ENCODE measurements around the gene CSAG2.
"Not testable (repeated sequence)": the region's sequence is repeated elsewhere in the genome, so short reads cannot be mapped to it uniquely, and the experiment has no call there.

The CSAG2 gene, protein sequence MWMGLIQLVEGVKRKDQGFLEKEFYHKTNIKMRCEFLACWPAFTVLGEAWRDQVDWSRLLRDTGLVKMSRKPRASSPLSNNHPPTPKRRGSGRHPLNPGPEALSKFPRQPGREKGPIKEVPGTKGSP

DNA sequence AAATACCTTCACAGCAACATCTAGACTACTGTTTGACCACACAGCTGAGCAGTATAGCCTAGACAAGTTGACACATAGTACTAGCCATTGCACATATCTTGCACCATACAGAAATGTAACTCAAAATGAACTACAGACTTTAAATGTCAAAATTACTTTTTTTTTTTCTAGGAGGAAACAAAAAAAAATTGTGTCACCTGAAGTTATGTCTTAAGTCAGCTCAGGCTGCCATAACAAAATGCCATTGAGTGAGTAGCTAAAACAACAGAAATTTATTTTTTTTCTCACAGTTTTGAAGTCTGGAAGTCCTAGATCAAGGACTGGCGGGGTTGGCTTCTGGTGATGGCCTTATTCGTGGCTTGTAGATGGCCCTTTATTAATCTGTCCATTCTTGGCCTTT is at the start of gene CSAG2:
CSAG2 (minus strand) TSS at position 101 of the 400 bp plus-strand sequence. CDS start 161 bp downstream, outside the sequence.
- DNase-seq = not testable (repeated sequence)

DNA sequence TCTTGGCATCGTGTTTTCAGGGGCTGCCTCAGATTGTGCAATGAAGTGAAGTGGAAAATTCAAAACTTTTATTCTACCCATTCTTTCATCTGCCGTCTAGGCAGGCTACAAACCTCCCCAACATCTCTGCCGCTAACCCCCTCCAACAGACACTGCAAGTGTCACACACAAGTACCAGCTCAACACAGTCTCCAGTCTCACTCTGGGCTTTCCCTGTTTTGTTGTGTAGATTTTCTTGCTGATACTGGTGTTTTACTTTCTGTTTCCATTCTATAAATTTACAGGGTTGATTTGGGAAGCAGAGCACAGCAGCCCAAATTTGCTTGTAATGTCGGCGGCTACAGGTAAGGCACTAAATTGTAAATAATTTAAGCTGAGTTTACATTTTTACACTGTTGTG is 45.8 kb upstream of the CSAG2 start:
- not testable (repeated sequence) for DNase-seq

DNA sequence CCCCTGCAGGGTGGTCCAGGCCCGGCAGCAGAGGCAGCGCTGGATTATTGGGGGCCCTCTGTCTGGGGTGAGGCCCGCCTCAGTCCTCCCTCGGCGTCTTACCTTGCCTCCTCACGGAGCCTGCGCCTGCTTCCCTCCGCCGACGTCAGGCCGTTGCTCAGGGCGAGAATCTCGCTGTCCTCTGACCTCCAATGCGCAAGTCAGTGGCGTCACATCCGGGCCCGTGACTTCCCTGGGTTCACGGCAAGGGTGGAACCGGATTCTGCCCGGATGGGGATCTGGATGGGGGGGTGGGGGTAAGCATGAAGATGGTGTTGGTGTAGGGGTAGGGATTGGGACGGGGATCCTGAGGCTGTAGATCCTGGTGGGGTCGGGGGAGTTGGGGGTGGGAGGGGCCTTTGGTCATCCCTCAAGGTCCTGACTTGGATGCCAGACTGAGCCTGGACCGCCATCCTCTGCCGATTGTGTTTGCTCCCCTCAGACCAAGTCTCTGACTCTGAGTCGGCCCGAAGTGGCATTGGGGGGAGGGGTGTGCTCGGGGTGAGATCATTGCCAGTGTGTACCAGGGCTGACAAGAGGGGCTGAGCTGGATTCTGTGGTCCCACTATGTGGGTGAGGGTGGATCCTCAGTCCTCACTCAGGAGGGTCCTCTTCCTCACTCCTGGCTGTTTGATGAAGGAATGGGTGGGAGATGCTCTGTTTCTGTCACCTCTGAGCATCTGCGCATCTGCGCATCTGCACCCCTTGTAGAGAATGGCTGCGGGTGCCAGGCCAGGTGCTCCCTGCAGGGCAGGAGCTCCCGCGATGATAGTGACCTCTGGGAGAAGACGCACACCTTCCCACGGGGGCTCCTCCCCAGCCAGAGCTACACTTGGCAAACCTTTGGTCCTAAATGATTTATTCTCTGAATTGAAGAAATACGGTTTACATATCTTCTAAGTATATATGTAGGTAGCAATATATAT is 44.9 kb upstream of the CSAG2 start, which contains the start of gene MAGEA2:
MAGEA2 (minus strand) TSS at position 157 of the 965 bp plus-strand sequence. CDS start 2,479 bp downstream, outside the sequence.
- not testable (repeated sequence) for DNase-seq

DNA sequence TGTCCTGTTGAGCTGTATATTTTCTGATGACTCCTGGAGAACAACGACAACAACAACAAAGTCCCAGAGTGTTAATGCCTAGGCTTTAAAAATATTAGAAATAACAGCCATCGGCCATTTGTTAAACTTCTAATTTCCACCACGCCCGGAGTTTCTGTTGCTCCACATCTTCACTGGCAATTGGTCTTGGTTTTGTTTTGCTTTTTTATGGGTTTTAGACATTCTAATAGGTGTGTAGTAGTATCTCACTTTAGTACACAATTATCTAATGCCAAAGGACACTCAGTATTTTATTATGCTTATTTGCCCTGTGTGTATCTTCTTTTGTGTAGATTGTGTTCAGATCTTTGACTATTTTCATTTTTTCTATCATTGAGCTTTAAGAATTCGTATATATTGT is 29.5 kb upstream of the CSAG2 start:
- no peak for DNase-seq

DNA sequence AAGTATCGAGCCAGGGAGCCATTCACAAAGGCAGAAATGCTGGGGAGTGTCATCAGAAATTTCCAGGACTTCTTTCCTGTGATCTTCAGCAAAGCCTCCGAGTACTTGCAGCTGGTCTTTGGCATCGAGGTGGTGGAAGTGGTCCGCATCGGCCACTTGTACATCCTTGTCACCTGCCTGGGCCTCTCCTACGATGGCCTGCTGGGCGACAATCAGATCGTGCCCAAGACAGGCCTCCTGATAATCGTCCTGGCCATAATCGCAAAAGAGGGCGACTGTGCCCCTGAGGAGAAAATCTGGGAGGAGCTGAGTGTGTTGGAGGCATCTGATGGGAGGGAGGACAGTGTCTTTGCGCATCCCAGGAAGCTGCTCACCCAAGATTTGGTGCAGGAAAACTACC is 27.5 kb upstream of the CSAG2 start:
- not testable (repeated sequence) for DNase-seq

DNA sequence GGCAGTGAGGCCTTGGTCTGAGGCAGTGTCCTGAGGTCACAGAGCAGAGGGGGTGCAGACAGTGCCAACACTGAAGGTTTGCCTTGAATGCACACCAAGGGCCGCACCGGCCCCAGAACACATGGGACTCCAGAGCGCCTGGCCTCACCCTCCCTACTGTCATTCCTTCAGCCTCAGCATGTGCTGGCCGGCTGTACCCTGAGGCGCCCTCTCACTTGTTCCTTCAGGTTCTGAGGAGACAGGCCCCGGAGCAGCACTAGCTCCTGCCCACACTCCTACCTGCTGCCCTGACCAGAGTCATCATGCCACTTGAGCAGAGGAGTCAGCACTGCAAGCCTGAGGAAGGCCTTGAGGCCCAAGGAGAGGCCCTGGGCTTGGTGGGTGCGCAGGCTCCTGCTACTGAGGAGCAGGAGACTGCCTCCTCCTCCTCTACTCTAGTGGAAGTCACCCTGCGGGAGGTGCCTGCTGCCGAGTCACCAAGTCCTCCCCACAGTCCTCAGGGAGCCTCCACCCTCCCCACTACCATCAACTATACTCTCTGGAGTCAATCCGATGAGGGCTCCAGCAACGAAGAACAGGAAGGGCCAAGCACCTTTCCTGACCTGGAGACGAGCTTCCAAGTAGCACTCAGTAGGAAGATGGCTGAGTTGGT is 26.9 kb upstream of the CSAG2 start:
- DNase-seq = no peak

DNA sequence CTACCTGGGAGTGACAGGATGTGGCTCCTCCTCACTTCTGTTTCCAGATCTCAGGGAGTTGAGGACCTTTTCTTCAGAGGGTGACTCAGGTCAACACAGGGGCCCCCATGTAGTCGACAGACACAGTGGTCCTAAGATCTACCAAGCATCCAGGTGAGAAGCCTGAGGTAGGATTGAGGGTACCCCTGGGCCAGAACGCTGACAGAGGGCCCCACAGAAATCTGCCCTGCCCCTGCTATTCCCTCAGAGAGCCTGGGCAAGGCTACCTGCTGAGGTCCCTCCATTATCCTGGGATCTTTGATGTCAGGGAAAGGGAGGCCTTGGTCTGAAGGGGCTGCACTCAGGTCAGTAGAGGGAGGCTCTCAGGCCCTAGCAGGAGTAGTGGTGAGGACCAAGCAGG is 26.0 kb upstream of the CSAG2 start:
- DNase-seq = no peak

DNA sequence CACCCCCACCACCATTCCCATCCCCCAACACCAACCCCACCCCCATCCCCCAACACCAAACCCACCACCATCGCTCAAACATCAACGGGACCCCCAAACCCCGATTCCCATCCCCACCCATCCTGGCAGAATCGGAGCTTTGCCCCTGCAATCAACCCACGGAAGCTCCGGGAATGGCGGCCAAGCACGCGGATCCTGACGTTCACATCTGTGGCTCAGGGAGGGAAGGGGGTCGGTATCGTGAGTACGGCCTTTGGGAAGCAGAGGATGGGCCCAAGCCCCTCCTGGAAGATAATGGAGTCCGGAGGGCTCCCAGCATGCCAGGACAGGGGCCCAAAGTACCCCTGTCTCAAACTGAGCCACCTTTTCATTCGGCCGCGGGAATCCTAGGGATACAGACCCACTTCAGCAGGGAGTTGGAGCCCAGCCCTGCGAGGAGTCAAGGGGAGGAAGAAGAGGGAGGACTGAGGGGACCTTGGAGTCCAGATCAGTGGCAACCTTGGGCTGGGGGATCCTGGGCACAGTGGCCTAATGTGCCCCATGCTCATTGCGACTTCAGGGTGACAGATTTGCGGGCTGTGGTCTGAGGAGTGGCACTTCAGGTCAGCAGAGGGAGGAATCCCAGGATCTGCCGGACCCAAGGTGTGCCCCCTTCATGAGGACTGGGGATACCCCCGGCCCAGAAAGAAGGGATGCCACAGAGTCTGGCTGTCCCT is 25.2 kb upstream of the CSAG2 start:
- DNase-seq = not testable (repeated sequence)

DNA sequence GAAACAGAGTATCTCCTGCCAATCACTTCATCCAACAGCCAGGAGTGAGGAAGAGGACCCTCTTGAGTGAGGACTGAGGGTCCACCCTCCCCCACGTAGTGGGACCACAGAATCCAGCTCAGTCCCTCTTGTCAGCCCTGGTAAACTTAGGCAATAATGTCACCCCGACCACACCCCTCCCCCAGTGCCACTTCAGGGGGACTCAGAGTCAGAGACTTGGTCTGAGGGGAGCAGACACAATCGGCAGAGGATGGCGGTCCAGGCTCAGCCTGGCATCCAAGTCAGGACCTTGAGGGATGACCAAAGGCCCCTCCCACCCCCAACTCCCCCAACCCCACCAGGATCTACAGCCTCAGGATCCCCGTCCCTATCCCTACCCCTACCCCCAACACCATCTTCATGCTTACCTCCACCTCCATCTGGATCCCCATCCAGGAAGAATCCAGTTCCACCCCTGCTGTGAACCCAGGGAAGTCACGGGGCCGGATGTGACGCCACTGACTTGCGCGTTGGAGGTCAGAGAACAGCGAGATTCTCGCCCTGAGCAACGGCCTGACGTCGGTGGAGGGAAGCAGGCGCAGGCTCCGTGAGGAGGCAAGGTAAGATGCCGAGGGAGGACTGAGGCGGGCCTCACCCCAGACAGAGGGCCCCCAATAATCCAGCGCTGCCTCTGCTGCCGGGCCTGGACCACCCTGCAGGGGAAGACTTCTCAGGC is 24.3 kb upstream of the CSAG2 start, which contains the start of the genes CSAG1 and MAGEA12:
CSAG1 (minus strand) TSS at position 461 of the 715 bp plus-strand sequence. CDS start 1,261 bp downstream, outside the sequence.
MAGEA12 (plus strand) TSS at position 497 of the 715 bp plus-strand sequence. CDS start 2,405 bp downstream, outside the sequence.
- DNase-seq = no peak

DNA sequence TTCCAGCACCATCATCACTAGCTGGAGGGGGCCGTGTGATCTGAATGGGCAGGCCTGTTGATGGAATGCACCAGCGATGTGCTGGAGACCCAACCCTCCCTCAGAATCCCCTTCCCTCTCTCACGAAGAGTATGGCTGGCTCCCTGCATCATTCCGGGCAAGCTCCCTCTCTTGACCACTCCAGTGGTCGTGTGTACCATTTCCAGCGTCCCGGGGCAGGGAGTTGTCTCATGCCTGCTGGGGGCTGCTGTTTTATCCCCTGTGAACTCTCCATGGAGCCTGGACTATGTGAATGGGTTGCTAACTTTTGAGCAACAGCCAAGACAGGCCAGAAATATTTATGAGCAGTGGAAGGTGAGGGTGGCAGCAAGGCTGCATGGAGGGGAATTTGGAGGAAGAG is 16.3 kb upstream of the CSAG2 start:
- DNase-seq = no peak

DNA sequence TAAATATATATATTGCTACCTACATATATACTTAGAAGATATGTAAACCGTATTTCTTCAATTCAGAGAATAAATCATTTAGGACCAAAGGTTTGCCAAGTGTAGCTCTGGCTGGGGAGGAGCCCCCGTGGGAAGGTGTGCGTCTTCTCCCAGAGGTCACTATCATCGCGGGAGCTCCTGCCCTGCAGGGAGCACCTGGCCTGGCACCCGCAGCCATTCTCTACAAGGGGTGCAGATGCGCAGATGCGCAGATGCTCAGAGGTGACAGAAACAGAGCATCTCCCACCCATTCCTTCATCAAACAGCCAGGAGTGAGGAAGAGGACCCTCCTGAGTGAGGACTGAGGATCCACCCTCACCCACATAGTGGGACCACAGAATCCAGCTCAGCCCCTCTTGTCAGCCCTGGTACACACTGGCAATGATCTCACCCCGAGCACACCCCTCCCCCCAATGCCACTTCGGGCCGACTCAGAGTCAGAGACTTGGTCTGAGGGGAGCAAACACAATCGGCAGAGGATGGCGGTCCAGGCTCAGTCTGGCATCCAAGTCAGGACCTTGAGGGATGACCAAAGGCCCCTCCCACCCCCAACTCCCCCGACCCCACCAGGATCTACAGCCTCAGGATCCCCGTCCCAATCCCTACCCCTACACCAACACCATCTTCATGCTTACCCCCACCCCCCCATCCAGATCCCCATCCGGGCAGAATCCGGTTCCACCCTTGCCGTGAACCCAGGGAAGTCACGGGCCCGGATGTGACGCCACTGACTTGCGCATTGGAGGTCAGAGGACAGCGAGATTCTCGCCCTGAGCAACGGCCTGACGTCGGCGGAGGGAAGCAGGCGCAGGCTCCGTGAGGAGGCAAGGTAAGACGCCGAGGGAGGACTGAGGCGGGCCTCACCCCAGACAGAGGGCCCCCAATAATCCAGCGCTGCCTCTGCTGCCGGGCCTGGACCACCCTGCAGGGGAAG is 5.0 kb upstream of the CSAG2 start, which contains the start of gene MAGEA2B:
MAGEA2B (plus strand) TSS at position 814 of the 973 bp plus-strand sequence. CDS start 2,479 bp downstream, outside the sequence.
- not testable (repeated sequence) for DNase-seq

DNA sequence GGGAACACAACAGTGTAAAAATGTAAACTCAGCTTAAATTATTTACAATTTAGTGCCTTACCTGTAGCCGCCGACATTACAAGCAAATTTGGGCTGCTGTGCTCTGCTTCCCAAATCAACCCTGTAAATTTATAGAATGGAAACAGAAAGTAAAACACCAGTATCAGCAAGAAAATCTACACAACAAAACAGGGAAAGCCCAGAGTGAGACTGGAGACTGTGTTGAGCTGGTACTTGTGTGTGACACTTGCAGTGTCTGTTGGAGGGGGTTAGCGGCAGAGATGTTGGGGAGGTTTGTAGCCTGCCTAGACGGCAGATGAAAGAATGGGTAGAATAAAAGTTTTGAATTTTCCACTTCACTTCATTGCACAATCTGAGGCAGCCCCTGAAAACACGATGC is 4.1 kb upstream of the CSAG2 start:
- not testable (repeated sequence) for DNase-seq

DNA sequence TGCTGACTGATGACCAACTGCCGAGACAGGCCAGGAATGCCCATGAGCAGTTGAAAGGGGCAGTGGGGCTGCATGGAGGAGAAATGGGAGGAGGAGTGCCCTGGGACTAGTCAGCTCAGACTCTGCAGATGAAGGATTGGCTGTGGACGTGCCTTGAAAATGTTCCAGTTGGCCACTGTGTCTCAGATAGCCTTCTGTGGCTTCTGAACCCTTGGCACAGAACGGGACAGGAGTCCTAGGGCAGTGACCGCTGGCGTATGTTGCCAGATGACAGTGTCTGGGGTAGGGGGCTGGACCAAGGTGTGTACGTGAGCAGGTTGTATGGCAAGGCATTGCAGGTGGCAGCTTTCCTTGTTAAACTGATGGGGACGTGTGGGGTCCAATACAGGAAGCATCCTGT is 2.6 kb downstream of the CSAG2 start:
- not testable (repeated sequence) for DNase-seq

DNA sequence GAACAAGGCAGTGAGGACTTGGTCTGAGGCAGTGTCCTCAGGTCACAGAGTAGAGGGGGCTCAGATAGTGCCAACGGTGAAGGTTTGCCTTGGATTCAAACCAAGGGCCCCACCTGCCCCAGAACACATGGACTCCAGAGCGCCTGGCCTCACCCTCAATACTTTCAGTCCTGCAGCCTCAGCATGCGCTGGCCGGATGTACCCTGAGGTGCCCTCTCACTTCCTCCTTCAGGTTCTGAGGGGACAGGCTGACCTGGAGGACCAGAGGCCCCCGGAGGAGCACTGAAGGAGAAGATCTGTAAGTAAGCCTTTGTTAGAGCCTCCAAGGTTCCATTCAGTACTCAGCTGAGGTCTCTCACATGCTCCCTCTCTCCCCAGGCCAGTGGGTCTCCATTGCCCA is 8.7 kb downstream of the CSAG2 start:
- not testable (repeated sequence) for DNase-seq

DNA sequence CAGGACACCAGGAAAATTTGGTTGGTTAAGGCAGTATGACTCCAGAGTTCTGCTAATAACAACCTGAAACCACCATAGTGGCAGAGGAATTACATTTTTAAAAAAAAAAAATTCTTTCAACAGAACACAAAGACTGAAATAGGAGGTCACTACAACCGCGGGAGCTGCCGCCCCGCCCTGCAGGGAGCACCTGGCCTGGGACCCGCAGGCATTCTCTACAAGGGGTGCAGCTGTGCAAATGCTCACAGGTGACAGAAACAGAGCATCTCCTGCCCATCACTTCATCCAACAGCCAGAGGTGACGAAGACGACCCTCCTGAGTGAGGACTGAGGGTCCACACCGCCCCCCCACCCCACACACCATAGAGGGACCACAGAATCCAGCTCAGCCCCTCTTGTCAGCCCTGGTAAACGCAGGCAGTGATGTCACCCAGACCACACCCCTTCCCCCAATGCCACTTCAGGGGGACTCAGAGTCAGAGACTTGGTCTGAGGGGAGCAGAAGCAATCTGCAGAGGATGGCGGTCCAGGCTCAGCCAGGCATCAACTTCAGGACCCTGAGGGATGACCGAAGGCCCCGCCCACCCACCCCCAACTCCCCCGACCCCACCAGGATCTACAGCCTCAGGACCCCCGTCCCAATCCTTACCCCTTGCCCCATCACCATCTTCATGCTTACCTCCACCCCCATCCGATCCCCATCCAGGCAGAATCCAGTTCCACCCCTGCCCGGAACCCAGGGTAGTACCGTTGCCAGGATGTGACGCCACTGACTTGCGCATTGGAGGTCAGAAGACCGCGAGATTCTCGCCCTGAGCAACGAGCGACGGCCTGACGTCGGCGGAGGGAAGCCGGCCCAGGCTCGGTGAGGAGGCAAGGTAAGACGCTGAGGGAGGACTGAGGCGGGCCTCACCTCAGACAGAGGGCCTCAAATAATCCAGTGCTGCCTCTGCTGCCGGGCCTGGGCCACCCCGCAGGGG is 10.8 kb downstream of the CSAG2 start, which contains the start of gene MAGEA3:
MAGEA3 (plus strand) TSS at position 843 of the 980 bp plus-strand sequence. CDS start 2,039 bp downstream, outside the sequence.
- DNase-seq = not testable (repeated sequence)

DNA sequence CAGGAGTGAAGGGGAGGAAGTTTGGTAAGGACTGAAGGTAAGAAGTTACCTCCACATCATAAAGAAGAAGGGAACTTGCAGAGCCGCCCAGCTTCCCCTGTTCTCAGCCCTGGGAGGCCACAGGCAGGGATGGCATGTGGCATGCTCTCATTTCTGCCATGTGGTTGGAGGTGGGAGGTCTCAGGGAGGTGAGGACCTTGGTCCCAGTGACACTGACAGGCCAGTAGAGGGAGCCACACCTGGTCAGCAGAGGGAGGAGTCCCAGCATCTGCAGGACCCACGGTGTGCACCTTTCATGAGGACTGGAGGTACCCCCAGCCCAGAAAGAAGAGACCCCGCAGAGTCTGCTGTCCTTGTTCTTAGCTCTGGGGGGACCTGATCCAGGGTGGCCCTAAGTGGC is 28.1 kb downstream of the CSAG2 start:
- DNase-seq = not testable (repeated sequence)

DNA sequence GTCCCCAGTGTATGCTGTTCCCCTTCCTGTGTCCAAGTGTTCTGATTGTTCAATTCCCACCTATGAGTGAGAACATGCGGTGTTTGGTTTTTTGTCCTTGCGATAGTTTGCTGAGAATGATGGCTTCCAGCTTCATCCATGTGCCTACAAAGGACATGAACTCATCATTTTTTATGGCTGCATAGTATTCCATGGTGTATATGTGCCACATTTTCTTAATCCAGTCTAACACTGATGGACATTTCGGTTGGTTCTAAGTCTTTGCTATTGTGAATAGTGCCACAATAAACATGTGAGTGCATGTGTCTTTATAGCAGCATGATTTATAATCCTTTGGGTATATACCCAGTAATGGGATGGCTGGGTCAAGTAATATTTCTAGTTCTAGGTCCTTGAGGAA is 34.4 kb downstream of the CSAG2 start:
- not testable (repeated sequence) for DNase-seq

DNA sequence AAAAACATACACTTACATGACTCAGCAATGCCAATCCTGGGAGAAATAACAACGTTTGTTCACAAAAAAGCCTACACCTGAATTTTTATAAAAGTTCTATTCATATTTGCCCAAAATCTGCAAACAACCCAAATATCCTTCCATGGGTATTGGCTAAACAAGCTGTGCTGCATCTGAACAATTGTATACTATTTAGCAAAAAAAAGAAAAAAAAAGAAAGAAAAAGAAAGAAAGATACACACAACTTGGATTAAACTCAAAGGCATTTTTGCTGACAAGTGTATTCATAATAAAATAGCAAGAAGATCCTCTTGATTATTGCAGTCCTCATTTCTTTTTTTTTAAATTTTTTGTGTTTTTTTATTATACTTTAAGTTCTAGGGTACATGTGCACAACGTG is 34.9 kb downstream of the CSAG2 start:
- no peak for DNase-seq

DNA sequence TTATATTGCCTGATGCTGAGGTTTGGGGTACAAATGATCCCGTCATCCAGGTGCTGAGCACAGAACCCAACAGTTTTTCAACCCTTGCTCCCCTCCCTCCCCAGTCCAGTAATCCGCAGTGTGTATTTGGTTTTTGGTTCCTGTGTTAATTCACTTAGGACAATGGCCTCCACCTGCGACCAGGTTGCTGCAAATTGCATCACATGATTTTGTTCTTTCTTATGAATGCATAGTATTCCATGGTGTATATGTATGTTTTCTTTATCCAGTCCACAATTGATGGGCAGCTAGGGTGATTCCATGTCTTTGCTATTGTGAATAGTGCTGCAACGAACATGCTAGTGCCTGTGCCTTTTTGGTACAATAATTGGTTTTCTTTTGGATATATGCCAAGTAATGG is 46.0 kb downstream of the CSAG2 start:
- no peak for DNase-seq
